ENCODE data around the gene SLC10A7.

DNA sequence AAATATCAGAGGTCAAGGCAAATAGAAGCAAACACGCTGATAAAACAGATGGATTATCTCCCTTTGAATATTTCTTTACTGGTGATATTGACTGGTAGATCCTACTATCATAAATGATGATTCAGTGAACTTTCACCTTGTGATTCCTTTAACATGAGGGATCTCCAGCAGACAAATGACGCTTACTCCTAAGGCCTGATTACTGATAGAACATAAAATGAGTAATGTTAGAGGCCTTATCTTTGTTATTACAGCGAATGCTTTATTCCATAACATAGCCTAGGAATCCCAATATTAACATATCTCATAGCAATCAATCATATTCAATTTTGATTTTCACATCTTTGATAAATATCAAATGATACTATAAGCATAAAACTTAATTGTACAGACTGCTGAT, 152.3 kb downstream of the SLC10A7 start:
- TF ChIP-seq, protein P1, sequence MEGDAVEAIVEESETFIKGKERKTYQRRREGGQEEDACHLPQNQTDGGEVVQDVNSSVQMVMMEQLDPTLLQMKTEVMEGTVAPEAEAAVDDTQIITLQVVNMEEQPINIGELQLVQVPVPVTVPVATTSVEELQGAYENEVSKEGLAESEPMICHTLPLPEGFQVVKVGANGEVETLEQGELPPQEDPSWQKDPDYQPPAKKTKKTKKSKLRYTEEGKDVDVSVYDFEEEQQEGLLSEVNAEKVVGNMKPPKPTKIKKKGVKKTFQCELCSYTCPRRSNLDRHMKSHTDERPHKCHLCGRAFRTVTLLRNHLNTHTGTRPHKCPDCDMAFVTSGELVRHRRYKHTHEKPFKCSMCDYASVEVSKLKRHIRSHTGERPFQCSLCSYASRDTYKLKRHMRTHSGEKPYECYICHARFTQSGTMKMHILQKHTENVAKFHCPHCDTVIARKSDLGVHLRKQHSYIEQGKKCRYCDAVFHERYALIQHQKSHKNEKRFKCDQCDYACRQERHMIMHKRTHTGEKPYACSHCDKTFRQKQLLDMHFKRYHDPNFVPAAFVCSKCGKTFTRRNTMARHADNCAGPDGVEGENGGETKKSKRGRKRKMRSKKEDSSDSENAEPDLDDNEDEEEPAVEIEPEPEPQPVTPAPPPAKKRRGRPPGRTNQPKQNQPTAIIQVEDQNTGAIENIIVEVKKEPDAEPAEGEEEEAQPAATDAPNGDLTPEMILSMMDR (IDR thresholded peaks at IDR 0.05; ENCODE audit: low read depth, low read length): no peak
- no peak for TF ChIP-seq POLR2A (IDR thresholded peaks at IDR 0.05; ENCODE audit: extremely low read depth, insufficient read length)
- TF ChIP-seq, protein P2, sequence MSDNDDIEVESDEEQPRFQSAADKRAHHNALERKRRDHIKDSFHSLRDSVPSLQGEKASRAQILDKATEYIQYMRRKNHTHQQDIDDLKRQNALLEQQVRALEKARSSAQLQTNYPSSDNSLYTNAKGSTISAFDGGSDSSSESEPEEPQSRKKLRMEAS (IDR thresholded peaks at IDR 0.05; ENCODE audit: low read depth, low read length): no peak
